Measurements from ENCODE around the gene ADGRB2.
"Not testable (repeated sequence)": the region's sequence is repeated elsewhere in the genome, so short reads cannot be mapped to it uniquely, and the experiment has no call there.

DNA sequence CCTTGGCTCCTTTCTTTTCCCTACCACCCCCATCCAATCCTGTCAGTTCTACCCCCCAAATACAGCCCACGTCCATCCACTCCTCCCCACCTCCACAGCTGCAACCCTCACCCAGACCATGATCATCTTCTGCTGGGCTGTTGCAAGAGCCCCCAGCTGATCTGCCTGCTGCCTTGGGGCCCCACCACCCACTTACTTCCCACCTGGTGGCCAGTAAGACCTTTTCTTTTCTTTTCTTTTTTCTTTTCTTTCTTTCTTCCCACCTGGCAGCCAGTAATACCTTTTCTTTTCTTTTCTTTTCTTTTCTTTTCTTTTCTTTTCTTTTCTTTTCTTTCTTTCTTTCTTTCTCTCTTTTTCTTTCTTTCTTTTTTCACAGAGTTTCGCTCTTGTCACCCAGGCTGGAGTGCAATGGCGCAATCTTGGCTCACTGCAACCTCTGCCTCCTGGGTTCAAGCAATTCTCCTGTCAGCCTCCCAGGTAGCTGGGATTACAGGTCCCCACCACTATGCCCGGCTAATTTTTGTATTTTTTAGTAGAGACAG lies 57.0 kb downstream of the ADGRB2 start:
- not testable (repeated sequence) for TF ChIP-seq CTCF (conservative IDR thresholded peaks at IDR 0.05; ENCODE audit: low read length); EZH2phosphoT487 (IDR thresholded peaks at IDR 0.05; ENCODE audit: borderline replicate concordance, low read depth, low read length)

All from OCI-LY7 (cell line).